Measurements from ENCODE around the gene AGMAT.

DNA sequence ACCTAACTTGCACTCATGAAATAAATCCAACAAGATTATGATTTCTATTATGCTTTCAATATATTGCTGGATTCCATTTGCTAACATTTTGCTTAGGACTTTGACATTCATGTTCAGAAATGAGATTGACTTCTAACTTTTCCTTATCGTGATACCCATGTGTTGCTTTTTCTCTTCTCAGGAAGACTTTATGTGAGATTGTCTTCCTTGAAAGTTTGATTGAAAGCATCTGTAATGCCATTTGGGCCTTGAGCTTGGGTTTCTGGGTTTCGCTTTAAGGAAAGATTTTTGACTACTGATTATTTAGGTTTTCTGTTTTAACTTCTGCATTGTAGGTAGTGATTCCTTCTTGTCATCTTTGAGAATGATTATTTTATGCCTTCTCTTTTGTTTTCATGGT is 27.8 kb downstream of the AGMAT start:
- TF ChIP-seq CTCF (IDR thresholded peaks at IDR 0.05; ENCODE audit: insufficient read depth, low read length, poor library complexity, severe bottlenecking) (no peak), EZH2phosphoT487 (conservative IDR thresholded peaks at IDR 0.05; ENCODE audit: low read length) (no peak)

Measured in SU-DHL-6 (cell line).